ENCODE measurements around the gene FRMD6.

- no peak for TF ChIP-seq CTCF (IDR thresholded peaks at IDR 0.05)
- TF ChIP-seq ZFX (IDR thresholded peaks at IDR 0.05; ENCODE audit: borderline replicate concordance), result no peak
Observed at GRCh38 chr14:51638071-51638944, 13.4 kb upstream of the FRMD6 start.

Measured in 22Rv1 (cell line).